Left ventricle myocardium inferior (tissue), 1 donor: Measurements from ENCODE around the gene FNDC11. TPM values are rescaled to one million over a fixed set of nuclear protein-coding genes. Genes with fewer than 3 reads are reported as not detected.

Experiments
- DNase-seq: peaks from one replicate; pipeline ENCODE4 v3.0.0-alpha.2; 2020
- H3K27ac ChIP-seq: fragments of 200-600 bp; replicated peaks from 2 replicates; pipeline ENCODE4 v1.8.0; 2021
- H3K27me3 ChIP-seq: fragments of 200-600 bp; 2 replicates; pipeline ENCODE4 v1.8.0; 2021; ENCODE audit warnings: low read depth
- H3K36me3 ChIP-seq: fragments of 200-600 bp; 2 replicates; pipeline ENCODE4 v1.8.0; 2021
- H3K4me1 ChIP-seq: fragments of 200-600 bp; 2 replicates; pipeline ENCODE4 v1.8.0; 2021
- H3K4me3 ChIP-seq: fragments of 200-600 bp; 2 replicates; pipeline ENCODE4 v1.8.0; 2021; ENCODE audit warnings: mild to moderate bottlenecking, moderate library complexity
- H3K9me3 ChIP-seq: fragments of 200-600 bp; replicated peaks from 2 replicates; pipeline ENCODE4 v1.8.0; 2021
- CTCF ChIP-seq: fragments of 200-600 bp; IDR thresholded peaks from 2 replicates; pipeline ENCODE4 v1.8.0; 2021; ENCODE audit warnings: antibody characterized with exemption, mild to moderate bottlenecking, borderline replicate concordance
- intact Hi-C: fragments of 100-400 bp; cut with micrococcal nuclease; formaldehyde crosslinking; loops from one replicate; pipeline ENCODE4 v1.11.0; 2022
- total RNA-seq: library from RNA; stranded (reverse); fragmentation: NEBNext Ultra II Directional; extraction: Animal tissue kit (Norgen Biotek cat#: 25700); gene quantifications from one replicate; pipeline ENCODE4 v1.2.1, GENCODE V29; 2021
- donor health status: DM: no; HTN: yes; CAD: no; lungs with severe emphysema.

Gene FNDC11
- total RNA-seq, 1 donor from 2014 or later: 0.14 TPM

- Histone ChIP-seq H3K36me3 (no peaks in the 10 kb centered on the region), H3K9me3 (no peaks in the 10 kb centered on the region), H3K4me1 (peaks cover 25% of the 10 kb centered on the region), H3K4me3 (no peak overlapping the region), H3K27ac (no peak overlapping the region), H3K27me3 (peaks cover 22% of the 10 kb centered on the region)
- DNase-seq: no peak
- TF ChIP-seq CTCF: no peak
- intact Hi-C loops: loop anchor here (5.0 kb wide), 1 partner anchor 433 kb away; no protein-coding TSS in a partner anchor
Measured at GRCh38 chr20:63539441-63540370, 14.3 kb upstream of the FNDC11 start.

- no peaks in the 10 kb centered on the region for H3K36me3 ChIP-seq
- peaks cover 20% of the 10 kb centered on the region for H3K4me1 ChIP-seq
- TF ChIP-seq CTCF: no peak
- H3K27me3 ChIP-seq: peaks cover 21% of the 10 kb centered on the region
- H3K9me3 ChIP-seq: no peaks in the 10 kb centered on the region
- H3K27ac ChIP-seq: no peak overlapping the region
- intact Hi-C loops: no loop called here
- H3K4me3 ChIP-seq: no peak overlapping the region
- DNase-seq: no peak
Measured at GRCh38 chr20:63540417-63541186, 13.4 kb upstream of the FNDC11 start.

- no peak for DNase-seq
- H3K27ac ChIP-seq: no peak overlapping the region
- no peak for TF ChIP-seq CTCF
- H3K9me3 ChIP-seq: no peaks in the 10 kb centered on the region
- H3K36me3 ChIP-seq: no peaks in the 10 kb centered on the region
- peaks cover 20% of the 10 kb centered on the region for H3K4me1 ChIP-seq
- intact Hi-C loops: no loop called here
- H3K4me3 ChIP-seq: no peak overlapping the region
- H3K27me3 ChIP-seq: peaks cover 26% of the 10 kb centered on the region
Measured at GRCh38 chr20:63541371-63541770, 12.6 kb upstream of the FNDC11 start.

GRCh38 chr20:63542031-63542559 is 11.9 kb upstream of the FNDC11 start:
- no peaks in the 10 kb centered on the region for H3K36me3 ChIP-seq
- no peaks in the 10 kb centered on the region for H3K9me3 ChIP-seq
- peaks cover 17% of the 10 kb centered on the region for H3K4me1 ChIP-seq
- intact Hi-C loops: no loop called here
- no peak overlapping the region for H3K27ac ChIP-seq
- H3K4me3 ChIP-seq: no peak overlapping the region
- peaks cover 26% of the 10 kb centered on the region for H3K27me3 ChIP-seq
- no peak for DNase-seq
- no peak for TF ChIP-seq CTCF

- no peak overlapping the region for H3K4me3 ChIP-seq
- H3K36me3 ChIP-seq: no peaks in the 10 kb centered on the region
- H3K27me3 ChIP-seq: peaks cover 30% of the 10 kb centered on the region
- no peak for TF ChIP-seq CTCF
- no peak overlapping the region for H3K27ac ChIP-seq
- intact Hi-C loops: no loop called here
- no peak for DNase-seq
- peaks cover 11% of the 10 kb centered on the region for H3K4me1 ChIP-seq
- H3K9me3 ChIP-seq: no peaks in the 10 kb centered on the region
Measured at GRCh38 chr20:63542696-63543095, 11.3 kb upstream of the FNDC11 start.
